ENCODE measurements around the gene RTN4R.

GRCh38 chr22:20216863-20217499, 51.1 kb downstream of the RTN4R start:
- no peak for TF ChIP-seq POLR2AphosphoS5 (IDR thresholded peaks at IDR 0.05; ENCODE audit: low read depth)
- TF ChIP-seq CTCF (conservative IDR thresholded peaks at IDR 0.05; ENCODE audit: low read depth in 2 of 2): no peak
- TF ChIP-seq EZH2 (IDR thresholded peaks at IDR 0.05; ENCODE audit: low read depth, unreplicated experiment): no peak
- TF ChIP-seq EZH2phosphoT487 (IDR thresholded peaks at IDR 0.05; ENCODE audit: unreplicated experiment): no peak
- no peak for TF ChIP-seq CREB1 (CRISPR knock-in tag; IDR thresholded peaks at IDR 0.05; ENCODE audit: low read depth)
- no peak for TF ChIP-seq REST (IDR thresholded peaks at IDR 0.05; ENCODE audit: unreplicated experiment)
- TF ChIP-seq ZNF462 (CRISPR knock-in tag; IDR thresholded peaks at IDR 0.05): no peak
- no peak for TF ChIP-seq NANOG (IDR thresholded peaks at IDR 0.05; ENCODE audit: borderline replicate concordance)
- no peak for TF ChIP-seq ETS1 (IDR thresholded peaks at IDR 0.05)
- no peak for TF ChIP-seq JUNB (IDR thresholded peaks at IDR 0.05; ENCODE audit: unreplicated experiment)
- no peak for TF ChIP-seq ZNF331 (CRISPR knock-in tag; IDR thresholded peaks at IDR 0.05; ENCODE audit: low read depth)
- TF ChIP-seq STAT1 (IDR thresholded peaks at IDR 0.05; ENCODE audit: unreplicated experiment): no peak
